ENCODE results near the gene SCAPER. TPM values are rescaled to one million over a fixed set of nuclear protein-coding genes. Genes with fewer than 3 reads are reported as not detected.

Gene SCAPER
- total RNA-seq, 1 experiment from 2014 or later: 6.2 TPM

- no peak for DNase-seq (ENCODE audit: low read depth)
Observed at GRCh38 chr15:76368122-76368621, 537.0 kb downstream of the SCAPER start.

- DNase-seq (ENCODE audit: low read depth): no peak
Observed at GRCh38 chr15:76366714-76367113, 538.4 kb downstream of the SCAPER start.

GRCh38 chr15:76363251-76363650 lies 541.9 kb downstream of the SCAPER start:
- no peak for DNase-seq (ENCODE audit: low read depth)

GRCh38 chr15:76360416-76360815 lies 544.7 kb downstream of the SCAPER start:
- DNase-seq (ENCODE audit: low read depth): peak; percentile 71

- no peak for DNase-seq (ENCODE audit: low read depth)
Observed at GRCh38 chr15:76359152-76359551, 546.0 kb downstream of the SCAPER start.

GRCh38 chr15:76358453-76358852 lies 546.7 kb downstream of the SCAPER start:
- DNase-seq (ENCODE audit: low read depth): no peak

GRCh38 chr15:76354823-76355440 lies 550.2 kb downstream of the SCAPER start:
- no peak for DNase-seq (ENCODE audit: low read depth)

- DNase-seq (ENCODE audit: low read depth): no peak
Observed at GRCh38 chr15:76353903-76354302, 551.2 kb downstream of the SCAPER start.

GRCh38 chr15:76353023-76353577 lies 552.0 kb downstream of the SCAPER start:
- no peak for DNase-seq (ENCODE audit: low read depth)

- no peak for DNase-seq (ENCODE audit: low read depth)
Observed at GRCh38 chr15:76349301-76350070, 555.7 kb downstream of the SCAPER start.

- no peak for DNase-seq (ENCODE audit: low read depth)
Observed at GRCh38 chr15:76347482-76348055, 557.6 kb downstream of the SCAPER start.

- no peak for DNase-seq (ENCODE audit: low read depth)
Observed at GRCh38 chr15:76346669-76347481, 558.3 kb downstream of the SCAPER start.

- no peak for DNase-seq (ENCODE audit: low read depth)
Observed at GRCh38 chr15:76345880-76346668, 559.1 kb downstream of the SCAPER start.

GRCh38 chr15:76345583-76345879 lies 559.6 kb downstream of the SCAPER start:
- DNase-seq (ENCODE audit: low read depth): no peak

- DNase-seq (ENCODE audit: low read depth): no peak
Observed at GRCh38 chr15:76344893-76345582, 560.1 kb downstream of the SCAPER start.

GRCh38 chr15:76343313-76343996 lies 561.7 kb downstream of the SCAPER start:
- no peak for DNase-seq (ENCODE audit: low read depth)

- no peak for DNase-seq (ENCODE audit: low read depth)
Observed at GRCh38 chr15:76342382-76343201, 562.5 kb downstream of the SCAPER start.

- DNase-seq (ENCODE audit: low read depth): no peak
Observed at GRCh38 chr15:76342058-76342381, 563.1 kb downstream of the SCAPER start.

Data from HT1080 (cell line).